Uterus (tissue), 2 donors: Measurements from ENCODE around the gene PPFIBP1.

Experiments
- CTCF ChIP-seq, 4 experiments: fragments of 200-600 bp in 2 of 4; fragments of 450-650 bp in 2 of 4; sonication (generic) in 2 of 4; IDR thresholded peaks; one replicate each; pipeline ENCODE4 v1.5.1; 2016 to 2019; ENCODE audit warnings: antibody characterized with exemption in 4 of 4, mild to moderate bottlenecking in 2 of 4, moderate library complexity in 1 of 4
- POLR2A ChIP-seq, 2 donors: fragments of 450-650 bp; IDR thresholded peaks; one replicate each; pipeline ENCODE4 v1.6.1; 2016; ENCODE audit warnings: antibody characterized with exemption in 2 of 2, mild to moderate bottlenecking in 1 of 2, moderate library complexity in 1 of 2

GRCh38 chr12:27534765-27535161 is 10.8 kb downstream of the PPFIBP1 start:
- TF ChIP-seq CTCF (IDR thresholded peaks at IDR 0.05) (no peak), POLR2A (IDR thresholded peaks at IDR 0.05) (no peak)
